SU-DHL-6 (cell line): Measurements from ENCODE around the gene HYPK.

Experiments
- H2AFZ ChIP-seq: fragments of 200-600 bp; sonication (generic); 2 replicates; pipeline ENCODE4 v1.6.1; 2014; ENCODE audit warnings: low read depth, mild to moderate bottlenecking, moderate library complexity, mixed read lengths, antibody characterized with exemption, low read length; ENCODE audit not compliant: severe bottlenecking
- H3F3A ChIP-seq: fragments of 200-600 bp; shearing (Covaris generic); 2 replicates; pipeline ENCODE4 v1.6.0; 2016; ENCODE audit warnings: antibody characterized with exemption, mild to moderate bottlenecking; ENCODE audit not compliant: insufficient read depth
- H3K27ac ChIP-seq: fragments of 200-600 bp; sonication (generic); 2 replicates; pipeline ENCODE4 v1.5.1; 2016; ENCODE audit warnings: low read depth, mild to moderate bottlenecking, low read length, moderate library complexity, mixed read lengths
- H3K27me3 ChIP-seq: fragments of 200-600 bp; sonication (generic), shearing (Covaris generic); 2 replicates; pipeline ENCODE4 v1.6.0; 2014; ENCODE audit warnings: mild to moderate bottlenecking, low read length
- H3K36me3 ChIP-seq: fragments of 200-600 bp; sonication (generic); 2 replicates; pipeline ENCODE4 v1.6.1; 2014; ENCODE audit warnings: mild to moderate bottlenecking, low read length, mixed read lengths
- H3K4me2 ChIP-seq: fragments of 300-600, 200-600 bp; shearing (Covaris generic), sonication (generic); 2 replicates; pipeline ENCODE4 v1.6.0; 2014; ENCODE audit warnings: low read length, low read depth, mild to moderate bottlenecking; ENCODE audit not compliant: poor library complexity, severe bottlenecking
- H3K4me3 ChIP-seq: fragments of 200-600 bp; sonication (generic); 2 replicates; pipeline ENCODE4 v1.5.1; 2014; ENCODE audit warnings: antibody characterized with exemption, low read length, mild to moderate bottlenecking, mixed read lengths; ENCODE audit not compliant: insufficient read depth, poor library complexity, severe bottlenecking
- H3K79me2 ChIP-seq: fragments of 200-600 bp; sonication (generic); 2 replicates; pipeline ENCODE4 v1.6.1; 2014; ENCODE audit warnings: mild to moderate bottlenecking, low read length, moderate library complexity; ENCODE audit not compliant: insufficient read depth
- H3K9ac ChIP-seq: fragments of 200-600 bp; sonication (generic); 2 replicates; pipeline ENCODE4 v1.7.0; 2014; ENCODE audit warnings: mild to moderate bottlenecking, low read length
- H3K9me2 ChIP-seq: fragments of 200-600 bp; sonication (generic); replicated peaks from 2 replicates; pipeline ENCODE4 v1.6.1; 2014; ENCODE audit warnings: low read length; ENCODE audit not compliant: insufficient read depth
- H3K9me3 ChIP-seq: fragments of 200-600 bp; sonication (generic); 2 replicates; pipeline ENCODE4 v1.6.1; 2014; ENCODE audit warnings: low read length, mixed read lengths; ENCODE audit not compliant: insufficient read depth
- H4K20me1 ChIP-seq: fragments of 200-600 bp; sonication (generic); 2 replicates; pipeline ENCODE4 v1.6.1; 2014; ENCODE audit warnings: low read depth, mild to moderate bottlenecking, antibody characterized with exemption, low read length, moderate library complexity, mixed read lengths
- CTCF ChIP-seq: fragments of 200-600 bp; sonication (generic); IDR thresholded peaks from one replicate; pipeline ENCODE4 v1.5.1; 2017; ENCODE audit warnings: antibody characterized with exemption, mild to moderate bottlenecking, low read length, moderate library complexity; ENCODE audit not compliant: insufficient read depth, poor library complexity, severe bottlenecking
- EZH2phosphoT487 ChIP-seq: fragments of 200-600 bp; sonication (generic), shearing (Covaris generic); conservative IDR thresholded peaks from 2 replicates; pipeline ENCODE4 v1.6.1; 2018; ENCODE audit warnings: mild to moderate bottlenecking, antibody characterized with exemption, low read length, moderate library complexity, mixed read lengths

Gene HYPK

GRCh38 chr15:43763819-43764446 is 36.5 kb upstream of the HYPK start:
- H3K9me2 ChIP-seq = no peaks in the 10 kb centered on the region
- H3K79me2 ChIP-seq = peaks cover 9% of the 10 kb centered on the region; the same call in 1 of the 2 replicates
- peaks cover 66% of the 10 kb centered on the region for H3F3A ChIP-seq
- H3K9ac ChIP-seq = no peak overlapping the region
- no peak overlapping the region for H3K4me3 ChIP-seq
- no peaks in the 10 kb centered on the region for H3K9me3 ChIP-seq
- no peaks in the 10 kb centered on the region for H3K27me3 ChIP-seq
- H3K27ac ChIP-seq = no peak overlapping the region
- peaks cover 13% of the 10 kb centered on the region; the same call in 1 of the 2 replicates for H4K20me1 ChIP-seq
- H2AFZ ChIP-seq = no peak overlapping the region
- peaks cover 63% of the 10 kb centered on the region for H3K36me3 ChIP-seq
- H3K4me2 ChIP-seq = no peak overlapping the region
- TF ChIP-seq CTCF (no peak), EZH2phosphoT487 (no peak)

DNA sequence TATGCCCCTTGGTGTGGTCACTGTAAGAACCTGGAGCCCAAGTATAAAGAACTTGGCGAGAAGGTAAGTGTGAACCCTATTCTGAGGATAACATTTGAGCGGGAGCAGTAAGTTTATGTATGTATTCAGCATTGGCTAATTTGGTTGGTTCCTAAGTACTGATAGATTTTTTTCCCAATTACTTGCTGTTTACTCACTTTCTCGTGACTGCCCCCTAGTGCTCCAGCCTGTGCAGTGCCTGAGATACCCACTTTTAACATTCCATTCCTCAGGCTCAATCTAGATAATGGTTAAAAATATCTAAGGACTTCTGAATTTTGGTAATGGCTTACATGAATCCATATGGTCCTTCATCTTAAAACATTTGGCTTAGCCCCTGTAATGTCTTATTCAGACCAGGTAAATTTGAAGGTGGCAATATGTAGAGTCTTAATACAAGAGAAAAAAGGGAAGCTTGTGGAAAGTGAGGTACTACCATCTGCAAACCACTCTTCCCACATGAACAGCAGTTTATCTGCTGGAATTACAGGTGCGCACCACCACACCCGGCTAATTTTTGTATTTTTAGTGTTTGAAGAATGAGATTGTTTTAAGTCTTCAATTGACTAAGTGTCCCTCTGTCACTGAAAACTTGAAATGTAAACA is 30.7 kb upstream of the HYPK start:
- Histone ChIP-seq H3K79me2 (peaks cover 3% of the 10 kb centered on the region; the same call in 1 of the 2 replicates), H3K9me2 (no peaks in the 10 kb centered on the region), H3K9me3 (no peaks in the 10 kb centered on the region), H3K27me3 (no peaks in the 10 kb centered on the region), H3K27ac (peak overlapping the region; percentile 37), H3K4me2 (no peak overlapping the region), H3K36me3 (peaks cover 69% of the 10 kb centered on the region), H4K20me1 (0 out of 2 replicates have a peak, but pooled peaks cover 2% of the 10 kb centered on the region), H3F3A (peaks cover 96% of the 10 kb centered on the region), H3K4me3 (no peak overlapping the region), H2AFZ (no peak overlapping the region), H3K9ac (no peak overlapping the region)
- TF ChIP-seq EZH2phosphoT487 (no peak), CTCF (peak; percentile 84)

- Histone ChIP-seq H3K36me3 (peaks cover 59% of the 10 kb centered on the region), H3K9me2 (no peaks in the 10 kb centered on the region), H3K9ac (no peak overlapping the region), H3K9me3 (no peaks in the 10 kb centered on the region), H3F3A (peaks cover 94% of the 10 kb centered on the region), H3K4me2 (no peak overlapping the region), H3K4me3 (no peak overlapping the region), H4K20me1 (0 out of 2 replicates have a peak, but pooled peaks cover 2% of the 10 kb centered on the region), H3K27ac (peak overlapping the region; percentile 61), H2AFZ (no peak overlapping the region), H3K79me2 (peaks cover 22% of the 10 kb centered on the region), H3K27me3 (no peaks in the 10 kb centered on the region)
- TF ChIP-seq CTCF (no peak), EZH2phosphoT487 (no peak)
Measured at GRCh38 chr15:43771816-43772215, 28.6 kb upstream of the HYPK start.
